Stimulated activated CD4-positive, alpha-beta T cell treated with anti-CD3 and anti-CD28 coated beads, TNF-alpha, amount 100 ng/mL, for 48 hours (primary cell): ENCODE measurements around the gene MAPK11.

Experiments
- DNase-seq, 3 donors: peaks; one replicate each; pipeline ENCODE4 v3.0.0-alpha.2; 2020; ENCODE audit warnings: low read depth in 3 of 3

The MAPK11 gene

DNA sequence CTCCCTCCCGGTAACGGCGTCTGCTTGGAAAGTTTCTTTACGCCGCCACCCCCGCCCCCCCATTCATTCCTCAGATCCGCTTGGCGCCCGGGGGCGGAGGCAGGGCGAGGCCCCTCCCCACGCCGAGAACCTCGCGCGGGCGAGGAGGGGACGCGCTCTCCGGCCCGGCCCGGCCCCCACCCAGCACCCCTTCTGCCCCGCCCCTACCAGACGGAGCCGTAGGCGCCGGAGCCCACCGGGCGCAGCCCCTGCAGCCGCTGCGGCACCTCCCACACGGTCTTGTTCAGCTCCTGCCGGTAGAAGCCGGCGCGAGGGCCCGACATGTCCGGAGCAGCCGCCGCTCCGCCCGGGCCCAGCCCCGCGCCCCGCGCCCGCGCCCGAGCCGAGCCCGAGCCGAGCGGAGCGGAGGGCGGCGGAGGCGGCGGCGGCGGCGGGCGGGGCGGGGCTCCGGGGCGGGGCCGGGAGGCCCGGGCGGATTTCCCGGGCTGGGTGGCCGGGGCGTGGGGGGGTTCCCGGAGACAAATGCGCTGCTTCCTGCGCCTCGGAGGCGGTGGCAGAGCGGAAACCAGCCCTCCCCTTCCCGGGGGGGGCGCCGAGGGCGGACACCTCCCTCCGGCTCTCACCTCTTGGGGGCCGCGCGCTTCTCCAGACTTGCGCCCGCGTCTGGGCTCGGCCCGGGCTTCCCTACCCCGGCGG lies at the start of gene MAPK11:
Gene MAPK11, minus strand, starts transcription at position 411 of the 696 bp plus-strand sequence. Its CDS starts 88 bp downstream, at position 323.
- peak in 2 of 3 donors; percentile 27 to 29 for DNase-seq

DNA sequence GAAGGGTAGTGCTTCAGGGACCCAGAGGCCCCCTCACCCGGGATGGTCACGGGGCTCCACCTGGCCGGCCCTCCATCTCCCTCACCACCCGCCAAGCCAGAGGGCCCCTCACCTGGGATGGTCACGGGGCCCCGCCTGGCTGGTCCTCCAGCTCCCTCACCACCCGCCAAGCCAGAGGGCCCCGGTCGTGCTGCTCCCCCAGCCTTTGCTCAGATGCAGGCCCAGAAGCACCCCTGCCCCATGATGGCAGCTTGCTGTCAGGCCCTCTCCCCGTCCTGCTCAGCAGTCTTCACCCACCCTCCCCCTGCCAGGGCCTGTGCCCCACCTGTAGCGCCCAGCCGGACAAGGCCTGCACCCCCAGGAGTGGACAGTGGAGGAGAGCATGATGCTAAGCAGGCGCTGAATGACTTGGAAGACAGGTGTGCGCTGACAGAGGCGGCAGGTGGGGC lies 49.3 kb upstream of the MAPK11 start:
- no peak for DNase-seq

DNA sequence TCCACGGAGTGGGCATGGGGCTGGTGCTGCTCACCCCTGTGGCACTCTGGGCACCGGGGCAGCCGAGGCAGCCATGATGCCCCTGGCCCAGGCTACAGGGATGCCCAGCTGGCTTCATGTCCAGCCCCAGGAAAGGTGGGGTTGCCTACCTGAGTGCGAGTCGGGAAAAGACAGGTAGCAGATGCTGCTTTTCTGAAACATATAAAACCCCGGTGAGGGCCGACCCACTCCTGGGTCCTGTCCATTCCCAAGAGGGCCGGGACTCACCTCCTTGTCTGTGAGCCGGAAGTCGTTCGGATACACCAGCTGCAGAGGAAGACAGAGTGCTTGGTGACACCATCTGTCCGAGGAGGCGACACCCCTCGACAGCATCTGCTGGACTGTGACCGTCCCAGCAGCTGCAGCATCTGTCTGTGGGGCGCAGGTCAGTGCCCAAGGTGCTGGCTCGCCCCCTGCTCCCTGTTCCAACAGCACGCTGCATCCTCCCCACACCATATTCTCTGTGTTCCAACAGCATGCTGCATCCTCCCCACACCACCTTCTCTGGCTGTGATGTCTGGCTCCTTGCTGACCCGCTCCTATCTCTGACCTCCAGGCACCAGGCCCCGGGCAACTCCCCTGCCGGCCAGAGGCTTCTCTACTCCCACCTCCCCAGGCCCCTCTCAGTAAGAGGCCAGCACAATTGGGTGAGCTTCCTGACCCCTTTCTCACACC lies 48.7 kb upstream of the MAPK11 start:
- DNase-seq = no peak

DNA sequence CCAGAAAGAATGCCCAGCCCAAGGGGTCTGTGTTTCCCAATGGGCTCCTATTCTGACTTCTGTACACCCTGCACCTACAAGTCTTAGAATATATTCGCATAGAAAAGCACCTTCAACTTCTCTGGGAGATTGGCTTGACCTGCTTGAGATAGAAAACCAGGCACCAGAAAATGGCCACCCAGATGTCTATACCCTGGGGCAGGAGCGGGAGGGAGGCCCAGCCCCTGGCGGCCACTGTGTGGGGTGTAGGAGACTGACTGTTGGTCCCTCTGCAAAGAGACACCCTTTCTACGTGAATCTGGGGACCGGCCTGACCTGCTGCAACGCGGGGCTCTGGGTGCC lies 48.1 kb upstream of the MAPK11 start:
- no peak for DNase-seq

DNA sequence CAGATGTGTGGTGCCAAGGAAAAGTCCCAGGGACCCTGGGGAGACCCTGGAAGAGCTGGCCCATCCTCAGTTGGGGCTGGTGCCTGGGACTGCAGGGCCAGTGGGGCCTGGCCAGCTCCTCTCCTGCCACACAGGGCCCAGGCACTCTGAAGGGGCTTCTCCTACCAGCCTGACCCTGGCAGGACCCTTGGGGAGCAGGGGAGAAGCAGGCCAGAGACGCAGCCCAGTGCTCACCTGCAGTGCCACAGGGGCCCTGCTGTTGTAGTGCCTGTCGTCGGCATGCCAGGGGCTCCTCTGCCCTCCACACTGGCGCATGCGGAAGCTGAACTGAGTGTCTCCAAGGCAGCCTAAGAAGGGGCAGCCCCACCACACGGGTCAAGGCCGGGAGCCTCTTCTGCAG lies 47.5 kb upstream of the MAPK11 start:
- no peak for DNase-seq

DNA sequence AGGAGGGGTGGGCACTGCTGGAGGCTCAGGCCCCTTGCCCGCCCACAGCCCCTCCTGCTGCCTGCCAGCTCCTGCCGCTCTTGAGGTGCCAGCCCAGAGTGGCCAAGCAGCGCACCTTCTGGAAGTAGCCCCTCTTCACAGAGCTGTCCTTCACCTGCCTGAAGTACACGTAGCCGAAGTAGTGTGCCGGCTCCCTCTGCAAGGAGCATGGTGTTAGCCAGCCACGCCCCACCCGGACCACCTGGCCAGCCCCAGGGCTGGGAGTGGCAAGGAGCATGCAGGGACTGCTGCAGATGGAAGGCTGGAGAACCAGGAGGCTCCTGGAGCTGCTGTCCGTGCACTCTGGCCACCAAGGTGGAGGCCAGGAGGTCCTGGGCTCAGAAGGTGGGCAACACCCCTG lies 47.0 kb upstream of the MAPK11 start:
- no peak for DNase-seq

DNA sequence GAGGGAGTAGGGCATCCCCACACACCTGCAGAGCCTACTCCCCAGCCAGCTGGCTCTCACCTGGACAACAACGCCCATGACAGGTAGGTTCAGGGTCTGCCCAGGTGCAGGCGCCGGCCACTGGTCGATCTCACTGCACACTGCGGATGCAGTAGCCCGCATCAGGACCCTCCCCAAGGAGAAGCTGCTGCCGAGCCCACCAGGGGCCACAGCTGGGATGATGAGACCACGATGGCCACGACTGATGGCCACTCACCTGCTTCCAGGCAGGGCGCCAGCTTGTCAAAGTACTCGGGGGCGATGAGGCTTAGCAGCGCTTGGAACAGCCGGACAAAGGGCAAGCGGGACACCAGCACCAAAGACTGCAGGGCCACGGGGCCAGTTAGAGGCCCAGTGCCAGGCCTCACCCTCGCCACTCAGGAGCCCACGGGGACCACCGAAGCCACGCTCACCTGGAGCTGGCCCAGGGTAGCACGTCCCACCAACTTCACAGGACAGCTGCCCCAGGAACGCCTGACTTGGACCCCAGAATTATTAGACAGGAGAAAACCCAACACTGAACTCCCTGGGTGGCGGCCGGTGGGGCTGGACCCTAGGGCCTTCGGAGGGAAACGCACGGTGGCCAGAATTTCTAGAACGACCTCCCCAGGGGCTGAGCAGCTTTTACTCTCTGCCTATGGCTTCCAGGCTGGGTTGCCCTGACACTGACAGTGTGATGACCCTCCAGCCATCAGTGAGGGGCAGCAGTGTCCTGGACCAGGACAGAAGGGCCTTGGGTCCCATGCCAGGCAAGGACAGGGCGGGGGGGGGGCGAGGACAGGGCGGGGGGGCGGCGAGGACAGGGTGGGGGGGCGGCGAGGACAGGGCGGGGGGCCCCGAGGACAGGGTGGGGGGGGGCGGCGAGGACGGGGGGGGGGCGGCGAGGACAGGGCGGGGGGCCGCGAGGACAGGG lies 46.2 kb upstream of the MAPK11 start:
- DNase-seq = no peak

DNA sequence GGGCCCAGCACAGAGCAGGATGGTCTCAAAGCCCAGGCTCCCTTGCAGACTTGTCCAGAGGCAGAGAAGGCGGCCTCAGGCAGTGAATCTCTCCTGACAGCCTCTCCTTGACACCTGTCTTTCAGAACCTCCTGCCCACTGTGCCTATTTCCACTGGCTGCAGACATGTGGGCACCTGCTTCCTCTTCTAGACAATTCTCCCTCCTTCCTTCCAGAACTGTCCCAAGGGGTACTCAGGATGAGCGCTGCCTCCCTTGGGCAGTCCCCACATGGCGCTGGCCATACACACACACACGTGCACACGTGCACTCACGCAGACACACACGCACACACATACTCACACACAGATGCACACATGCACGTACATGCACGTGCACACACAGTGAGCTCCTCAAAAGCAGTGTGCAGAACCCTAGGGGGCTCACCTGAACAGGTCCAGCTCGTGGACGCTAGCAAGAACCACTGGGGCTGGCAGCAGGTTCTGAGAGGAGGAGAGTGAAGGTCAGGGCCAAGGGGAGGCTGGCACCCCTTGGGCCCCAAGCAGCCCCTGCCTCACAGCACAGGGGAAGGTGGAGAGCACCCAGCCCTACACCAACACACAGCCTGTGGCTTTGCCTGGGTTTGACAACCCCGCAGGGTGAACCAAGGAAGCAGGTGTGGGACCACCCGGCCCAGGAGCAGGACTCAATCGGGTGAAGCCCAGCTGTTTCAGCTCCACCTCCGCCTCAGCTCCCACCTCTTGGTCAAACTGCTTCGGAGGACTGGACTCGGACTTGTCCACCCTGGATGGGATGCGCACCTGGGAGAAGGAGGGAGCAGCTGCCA lies 45.3 kb upstream of the MAPK11 start:
- DNase-seq = no peak

DNA sequence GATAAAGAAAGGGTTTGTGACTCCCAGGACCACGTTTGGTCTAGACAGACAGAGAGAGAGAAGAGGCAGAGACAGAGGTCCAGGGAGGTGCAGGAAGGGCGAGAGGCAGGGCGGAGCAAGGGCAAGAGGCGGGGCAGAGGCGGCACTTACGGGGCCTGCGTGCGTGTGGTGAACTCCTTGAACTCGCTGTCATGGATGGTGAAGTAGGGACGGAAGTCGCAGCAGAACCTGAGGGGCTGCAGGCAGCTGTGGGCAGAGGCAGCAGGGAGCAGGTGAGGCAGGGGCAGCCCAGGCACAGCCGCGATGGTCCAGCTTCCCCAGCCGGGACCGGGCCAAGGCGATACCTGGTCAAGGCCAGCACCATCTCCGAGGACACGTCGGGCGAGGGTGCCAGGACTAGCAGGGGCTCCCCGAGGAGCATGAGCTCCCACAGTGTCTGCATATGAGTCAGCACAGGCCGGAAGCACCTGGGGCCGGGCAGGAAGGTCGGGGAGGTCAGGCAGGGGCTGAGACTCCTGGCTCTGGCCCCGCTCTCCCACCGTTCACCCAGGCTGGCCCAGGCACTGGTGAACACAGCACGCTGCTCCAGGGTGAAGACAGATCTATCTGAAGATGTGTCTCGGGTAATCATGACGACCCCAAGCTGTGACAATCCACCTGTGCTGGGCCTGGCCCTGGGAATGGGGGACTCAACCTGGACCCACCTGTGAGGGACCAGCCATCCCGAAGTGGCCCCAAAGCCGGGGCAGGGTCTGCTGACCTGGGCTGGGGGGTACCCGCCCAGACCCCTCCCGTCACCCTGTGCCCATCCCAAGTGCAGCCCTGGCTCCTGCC lies 44.5 kb upstream of the MAPK11 start:
- peak; percentile 54 to 73 (median 58) for DNase-seq

DNA sequence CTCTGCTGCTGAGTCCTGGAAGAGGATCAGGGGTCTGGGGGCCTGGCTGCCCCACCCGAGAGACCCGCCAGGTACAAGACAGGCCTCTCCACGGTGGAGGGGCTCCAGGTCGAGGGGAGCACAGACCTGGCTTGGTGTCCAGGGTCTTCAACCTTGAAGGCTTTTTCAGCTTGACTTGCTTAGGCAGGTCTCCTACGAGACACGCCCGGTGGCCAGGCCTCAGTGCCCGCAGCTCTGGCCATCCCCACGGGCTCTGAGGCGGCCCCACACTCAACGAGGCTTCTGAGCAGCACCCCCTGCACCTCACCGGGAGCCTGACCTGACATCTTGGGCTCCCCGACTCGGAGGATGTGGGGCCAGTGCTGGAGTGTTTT lies 43.9 kb upstream of the MAPK11 start:
- DNase-seq = no peak

DNA sequence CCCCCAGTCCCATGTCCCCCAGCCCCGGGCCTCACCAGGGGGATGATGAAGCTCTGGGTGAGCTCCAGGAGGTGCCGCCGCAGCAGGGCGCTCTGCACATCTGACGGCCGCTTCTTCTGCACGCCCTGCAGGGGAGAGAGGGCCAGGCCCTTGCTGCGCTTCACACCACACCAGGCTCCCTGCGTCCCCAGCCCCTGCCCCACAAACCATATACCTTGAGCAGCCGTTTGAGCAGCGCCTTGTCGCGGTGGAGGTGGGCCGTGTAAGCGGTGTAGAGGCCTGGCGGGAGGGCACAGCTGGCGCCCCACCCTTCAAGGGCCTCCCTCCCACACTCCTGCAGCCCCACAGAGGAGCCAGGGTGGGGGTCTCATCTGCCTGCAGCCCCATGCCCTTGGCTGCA lies 43.4 kb upstream of the MAPK11 start:
- no peak for DNase-seq

DNA sequence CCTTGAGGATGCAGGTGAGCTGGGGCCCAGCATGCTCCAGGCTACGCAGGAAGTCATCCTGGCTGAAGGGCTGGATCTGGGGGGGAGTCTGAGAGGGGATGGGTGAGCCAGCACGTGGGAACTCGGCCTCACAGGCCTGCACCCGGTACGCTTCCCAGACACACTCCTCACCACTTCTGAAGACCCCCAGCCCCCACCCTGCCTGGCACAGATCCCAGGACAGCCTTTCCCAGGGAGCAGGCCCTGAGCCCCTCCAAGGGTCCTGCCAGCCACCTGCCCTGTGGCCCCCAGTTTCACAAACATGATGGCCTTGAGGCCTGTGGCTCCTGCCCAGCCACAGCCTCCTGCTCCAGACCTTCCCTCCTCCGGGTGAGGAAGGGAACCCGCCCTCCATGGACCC lies 42.8 kb upstream of the MAPK11 start:
- no peak for DNase-seq

DNA sequence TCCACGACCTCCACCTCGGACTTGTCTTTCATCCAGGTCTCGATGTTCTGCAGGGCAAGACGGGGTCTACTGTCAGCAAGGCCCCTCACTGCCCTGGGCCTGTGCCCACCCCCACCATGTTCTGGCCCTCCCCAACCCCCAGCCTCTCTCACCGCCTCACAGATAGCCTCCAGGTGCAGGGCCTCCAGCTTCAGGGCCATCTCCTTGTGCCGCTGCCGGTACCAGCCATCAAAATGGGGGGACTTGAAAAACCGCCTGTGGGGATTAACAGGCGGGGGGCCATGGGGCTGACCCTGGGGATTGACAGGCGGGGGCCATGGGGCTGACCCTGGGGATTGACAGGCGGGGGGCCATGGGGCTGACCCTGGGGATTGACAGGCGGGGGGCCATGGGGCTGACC lies 42.2 kb upstream of the MAPK11 start:
- DNase-seq = no peak

DNA sequence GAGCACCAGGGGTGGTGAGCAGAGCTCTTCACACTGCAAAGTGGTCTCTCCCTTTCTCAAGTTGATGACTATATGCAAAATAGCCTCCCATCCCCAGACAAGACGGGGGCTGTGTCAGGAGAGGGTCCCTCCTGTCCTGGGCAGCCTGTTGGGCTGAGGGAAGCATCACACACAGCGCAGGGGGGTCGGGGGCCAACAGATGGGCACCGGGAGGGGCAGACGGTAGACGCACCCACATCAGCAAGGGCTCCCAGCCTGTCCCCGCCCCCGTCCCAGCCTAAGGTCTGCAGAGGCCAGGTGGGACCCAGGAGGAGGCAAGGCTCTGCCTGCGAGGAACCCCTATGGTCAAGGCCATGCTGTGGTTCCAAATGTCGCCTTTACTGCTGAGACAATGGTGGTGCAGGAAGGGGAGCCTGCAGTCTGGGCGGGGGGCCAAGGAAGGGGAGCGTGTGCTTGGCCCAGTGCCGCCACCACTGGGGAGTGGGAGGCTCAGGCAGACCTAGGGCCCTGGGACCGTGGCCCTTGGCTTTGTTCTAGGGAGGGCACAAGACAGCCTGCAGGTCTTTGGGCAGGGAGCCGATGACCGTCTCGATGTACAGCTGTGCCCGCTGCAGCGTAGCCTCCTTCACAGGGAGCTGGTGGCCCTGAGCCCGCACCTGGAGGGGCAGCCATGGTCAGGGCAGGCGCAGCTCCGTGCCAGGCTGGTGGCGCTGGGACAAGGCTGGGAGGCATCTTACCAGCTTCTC lies 41.6 kb upstream of the MAPK11 start:
- no peak for DNase-seq

DNA sequence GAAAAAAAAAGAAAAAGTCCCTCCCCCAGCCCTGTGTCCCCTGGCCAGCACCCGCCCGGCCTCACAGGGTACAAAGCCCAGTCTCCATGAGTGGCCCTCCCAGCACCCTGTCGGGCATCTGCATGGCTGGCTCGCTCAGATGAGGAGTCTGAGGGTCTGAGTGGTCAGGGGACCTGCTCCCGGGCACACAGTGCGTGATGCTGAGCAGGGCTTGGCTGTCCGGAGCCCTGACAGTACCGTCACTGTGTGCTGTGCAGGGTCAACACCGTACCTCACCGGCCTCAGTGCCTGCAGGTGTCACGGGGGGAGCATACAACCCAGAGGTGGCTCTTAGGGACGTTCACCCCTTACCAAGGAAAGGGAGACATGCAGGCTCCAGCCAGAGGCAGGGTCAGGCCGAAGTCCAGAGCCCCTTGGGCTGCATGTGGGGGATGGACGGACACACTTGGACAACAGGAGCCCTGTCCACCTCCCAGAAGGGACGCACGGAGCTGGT lies 40.8 kb upstream of the MAPK11 start:
- no peak for DNase-seq

DNA sequence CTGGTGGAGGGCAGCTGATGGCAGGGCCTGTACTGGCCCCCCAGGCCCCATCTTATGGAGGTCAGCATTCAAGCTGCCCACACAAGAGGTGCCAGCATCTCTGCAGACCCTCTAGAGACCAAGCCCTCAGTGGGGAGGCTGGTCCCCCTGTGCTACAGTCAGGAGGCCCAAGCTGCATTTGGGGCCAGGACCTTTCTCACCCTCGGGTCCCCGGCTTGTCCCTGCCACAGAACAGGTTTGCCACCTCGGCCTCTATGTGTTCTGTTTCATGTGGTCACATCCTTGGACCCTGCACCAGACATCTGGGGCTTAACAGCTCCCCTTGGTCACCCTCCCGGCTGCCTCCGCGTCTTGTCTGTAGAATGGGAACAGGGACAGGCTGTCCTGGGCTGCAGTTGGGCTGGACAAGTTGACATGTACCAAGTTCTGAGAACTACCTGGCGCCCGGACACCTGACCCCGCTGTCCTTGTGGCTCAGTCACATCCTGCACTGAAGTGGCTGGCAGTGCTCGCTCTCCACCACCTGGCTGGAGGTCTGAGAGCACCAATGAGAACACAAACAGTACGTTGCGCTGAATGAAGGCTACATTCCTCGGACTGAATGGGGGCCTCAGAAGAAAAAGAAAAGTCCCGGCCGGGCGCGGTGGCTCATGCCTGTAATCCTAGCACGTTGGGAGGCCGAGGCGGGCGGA lies 40.0 kb upstream of the MAPK11 start:
- DNase-seq = no peak

DNA sequence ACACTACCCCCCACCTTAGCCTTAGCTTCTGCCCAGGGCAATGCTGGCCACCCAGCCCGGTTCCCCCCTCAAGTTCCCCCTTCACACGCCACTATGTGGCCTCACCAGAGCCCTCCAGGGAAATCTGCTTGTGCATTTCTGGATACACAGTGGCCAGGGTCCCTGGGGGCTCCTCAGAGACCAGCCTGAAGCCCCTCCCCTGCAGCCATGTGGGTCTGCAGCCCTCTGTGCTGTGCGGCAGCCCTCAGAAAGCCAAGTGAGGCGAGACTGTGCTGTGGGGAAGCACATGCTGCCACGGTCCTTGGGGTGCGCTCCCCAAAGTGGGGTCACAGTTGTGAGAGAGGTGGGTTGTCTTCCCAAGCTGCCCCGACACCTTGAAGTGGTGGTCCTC lies 39.4 kb upstream of the MAPK11 start:
- no peak for DNase-seq

DNA sequence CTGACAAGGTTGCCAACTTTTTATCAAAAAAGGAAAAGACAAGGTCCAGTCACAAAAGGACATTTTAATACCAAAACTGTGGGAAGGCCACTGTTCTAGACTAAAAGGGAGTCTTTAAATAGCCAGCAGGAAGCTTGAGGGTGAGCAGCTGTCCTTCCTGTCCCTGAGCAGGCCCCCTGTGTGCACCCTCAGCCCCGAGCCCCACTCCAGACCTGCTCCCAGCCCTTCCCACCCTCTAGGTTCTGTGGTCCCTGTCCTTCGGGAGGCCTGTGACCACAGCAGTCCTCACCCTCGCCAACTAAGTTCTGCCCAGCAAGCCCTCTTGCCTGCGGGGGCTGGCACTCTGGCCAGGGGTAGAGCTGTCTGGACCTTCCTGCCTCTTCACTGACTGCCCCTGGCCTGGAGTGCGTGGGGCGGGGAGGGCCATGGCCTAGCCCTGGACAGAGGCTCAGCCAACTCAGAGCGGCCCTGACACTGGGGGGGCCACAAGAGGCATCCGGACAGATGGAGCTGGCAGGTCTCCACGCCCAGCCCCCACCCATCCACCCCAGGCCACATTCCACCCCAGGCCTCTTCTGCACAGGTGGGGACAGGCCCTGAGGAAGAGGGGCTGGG lies 38.9 kb upstream of the MAPK11 start:
- DNase-seq = no peak

DNA sequence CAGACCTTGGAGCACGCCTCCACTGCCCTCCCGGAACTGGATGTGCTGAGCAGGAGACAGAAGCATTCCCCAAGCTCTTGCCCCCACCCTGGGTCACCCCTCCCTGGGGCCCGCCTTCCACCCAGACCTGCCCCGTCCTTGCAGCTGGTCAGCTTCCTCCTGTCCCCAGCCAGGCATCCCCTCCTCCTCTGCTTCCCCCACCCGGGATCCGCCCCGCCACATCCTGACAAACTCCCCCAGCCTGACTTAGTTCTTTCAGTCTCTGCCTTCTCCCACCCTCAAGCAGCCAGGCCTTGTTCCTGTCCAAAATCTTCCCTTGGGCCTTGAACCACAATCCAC lies 38.4 kb upstream of the MAPK11 start:
- no peak for DNase-seq
